K562 (cell line): ENCODE data around the gene CHSY1.

Experiments used
- BDP1 ChIP-seq: IDR thresholded peaks from 3 replicates; pipeline ENCODE4 v1.6.1; 2011; ENCODE audit not compliant: insufficient read length, insufficient read depth
- CTCF ChIP-seq, 3 experiments: IDR thresholded peaks in 2 of 3; conservative IDR thresholded peaks in 1 of 3; 2 replicates each; pipeline ENCODE4 v1.5.1; 2011 to 2012; ENCODE audit warnings: low read length in 3 of 3, mild to moderate bottlenecking in 3 of 3, control low read depth in 2 of 3, improper control_type of control experiment in 1 of 3, inconsistent platforms in 1 of 3, low read depth in 1 of 3, mixed read lengths in 1 of 3, moderate library complexity in 1 of 3; ENCODE audit not compliant: insufficient read depth in 2 of 3
- MAX ChIP-seq: sonication (generic); formaldehyde crosslinking; IDR thresholded peaks from 2 replicates; pipeline ENCODE4 v1.9.0; 2022; ENCODE audit warnings: mild to moderate bottlenecking, missing genetic modification reagents
- RNF2 ChIP-seq: sonication (generic); IDR thresholded peaks from 2 replicates; pipeline ENCODE4 v1.6.1; 2016
- ZBTB33 ChIP-seq: sonication (generic); formaldehyde crosslinking; IDR thresholded peaks from 2 replicates; pipeline ENCODE4 v1.8.1; 2023; ENCODE audit warnings: mild to moderate bottlenecking, missing genetic modification reagents
- ZFX ChIP-seq: sonication (generic); formaldehyde crosslinking; IDR thresholded peaks from 2 replicates; pipeline ENCODE4 v1.8.0; 2022; ENCODE audit warnings: mild to moderate bottlenecking, missing genetic modification reagents, moderate library complexity

GRCh38 chr15:101183226-101183930 lies 68.5 kb downstream of the CHSY1 start:
- no peak for TF ChIP-seq CTCF (IDR thresholded peaks at IDR 0.05 in 2 of 3, conservative IDR thresholded peaks at IDR 0.05 in 1 of 3; ENCODE audit: insufficient read depth in 2 of 3, low read depth in 1 of 3, low read length in 3 of 3)
- no peak for TF ChIP-seq ZFX (CRISPR knock-in tag)
- peak; percentile 59; the same call in 1 of the 2 replicates for TF ChIP-seq MAX (CRISPR knock-in tag)
- no peak for TF ChIP-seq RNF2
- TF ChIP-seq ZBTB33 = no peak
- TF ChIP-seq BDP1 = no peak
